NB4 (cell line): ENCODE results near the gene PCYT1A.

ENCODE experiments used
- DNase-seq: peaks from one replicate; pipeline ENCODE4 v3.0.0; 2010; ENCODE audit warnings: low read depth
- H3K4me3 ChIP-seq: one replicate; pipeline ENCODE4 v1.5.1; 2011; ENCODE audit warnings: mild to moderate bottlenecking, low read depth, low read length, moderate library complexity
- CTCF ChIP-seq: IDR thresholded peaks from one replicate; pipeline ENCODE4 v1.5.1; 2012; ENCODE audit warnings: low read depth, low read length
- MYC ChIP-seq: IDR thresholded peaks from 2 replicates; pipeline ENCODE4 v1.6.1; 2011; ENCODE audit warnings: low read depth, low read length
- POLR2A ChIP-seq: IDR thresholded peaks from 2 replicates; pipeline ENCODE4 v1.6.1; 2011; ENCODE audit warnings: mild to moderate bottlenecking; ENCODE audit not compliant: insufficient read length; ENCODE audit errors: extremely low read depth
- TF ChIP-seq, protein P1 (sequence below): IDR thresholded peaks from 2 replicates; pipeline ENCODE4 v1.6.1; 2011; ENCODE audit warnings: low read depth, low read length

The PCYT1A gene

DNA sequence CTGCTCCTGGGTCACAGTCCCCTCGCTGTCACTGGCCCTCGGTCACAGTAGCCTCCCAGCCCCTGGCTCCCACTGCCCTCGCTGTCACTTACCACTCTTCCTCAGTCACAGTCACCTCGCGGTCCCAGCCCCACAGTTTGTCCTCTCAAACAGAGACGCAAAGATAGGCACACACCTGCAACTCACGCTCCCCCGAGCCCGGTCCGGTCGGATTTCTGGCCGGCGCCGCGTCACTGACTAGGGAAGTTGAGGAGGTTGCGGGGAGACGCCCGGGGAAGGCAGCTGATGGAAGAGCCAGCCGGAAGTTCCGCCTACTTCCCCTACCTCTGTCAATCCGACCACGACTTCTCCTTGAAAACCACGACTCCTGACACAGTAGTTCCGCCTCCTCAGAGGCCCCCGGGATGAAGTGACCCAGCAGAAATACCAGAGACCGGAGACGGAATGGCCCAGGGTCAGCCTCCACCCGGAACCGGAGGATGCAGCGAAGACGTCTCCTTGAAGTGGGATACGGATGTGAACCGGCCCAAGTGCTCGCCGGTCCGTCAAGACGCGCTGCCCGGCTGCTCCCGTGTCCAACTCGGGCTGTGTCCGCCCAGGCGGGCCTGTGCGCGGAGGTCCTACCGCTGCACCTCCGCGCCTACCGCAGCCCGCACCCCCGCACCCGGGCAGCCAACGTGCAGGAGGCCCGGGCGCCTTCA, at the start of gene PCYT1A:
Gene PCYT1A (minus strand): TSS at position 287 of the 701 bp plus-strand sequence. CDS start 17,195 bp downstream, outside the sequence.
- TF ChIP-seq, protein P1, sequence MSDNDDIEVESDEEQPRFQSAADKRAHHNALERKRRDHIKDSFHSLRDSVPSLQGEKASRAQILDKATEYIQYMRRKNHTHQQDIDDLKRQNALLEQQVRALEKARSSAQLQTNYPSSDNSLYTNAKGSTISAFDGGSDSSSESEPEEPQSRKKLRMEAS: peak; percentile 60; the same call in 1 of the 2 replicates
- TF ChIP-seq MYC: peak; percentile 61
- peak; percentile 79 for TF ChIP-seq POLR2A
- no peak for TF ChIP-seq CTCF
- peak within 1 kb of the TSS; percentile 94 for H3K4me3 ChIP-seq
- DNase-seq: peak; percentile 96

DNA sequence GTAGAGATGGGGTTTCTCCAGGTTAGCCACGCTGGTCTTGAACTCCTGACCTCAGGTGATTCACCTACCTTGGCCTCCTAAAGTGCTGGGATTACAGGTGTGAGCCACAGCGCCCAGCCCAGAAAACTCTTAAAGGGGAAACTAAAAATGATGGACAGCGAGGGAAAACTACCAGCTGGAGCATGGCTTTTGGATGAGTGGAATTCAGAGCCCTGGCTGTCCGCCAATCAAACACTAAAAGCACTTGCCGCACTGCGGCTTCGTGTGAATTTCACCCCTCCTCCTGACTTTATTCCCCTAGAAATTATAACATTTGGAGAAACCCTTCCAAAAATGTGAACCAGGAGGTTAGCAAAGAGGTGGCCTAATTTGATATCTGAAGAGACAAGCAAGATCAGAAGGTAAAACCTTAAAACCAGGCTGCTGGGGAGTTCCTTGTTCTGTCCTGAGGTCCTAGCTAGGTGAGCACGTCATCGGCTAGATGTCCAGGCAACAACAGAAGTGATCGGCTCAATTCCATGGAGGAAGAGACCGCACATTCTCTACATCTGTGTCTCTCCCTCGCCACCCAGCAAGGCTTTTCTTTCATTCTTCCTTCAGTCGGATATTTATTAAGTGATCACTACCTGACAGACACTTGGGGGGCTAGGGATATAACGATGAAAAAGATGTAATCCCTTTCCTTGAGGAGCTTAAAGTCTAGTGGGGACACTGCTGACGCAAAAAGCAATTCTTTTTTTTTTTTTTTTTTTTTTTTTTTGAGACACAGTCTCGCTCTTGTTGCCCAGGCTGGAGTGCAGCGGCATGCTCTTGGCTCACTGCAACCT, 49.0 kb upstream of the PCYT1A start:
- DNase-seq: no peak
- TF ChIP-seq POLR2A: no peak
- TF ChIP-seq CTCF: no peak
- TF ChIP-seq, protein P1: no peak
- TF ChIP-seq MYC: no peak
- H3K4me3 ChIP-seq: no peak overlapping the region

DNA sequence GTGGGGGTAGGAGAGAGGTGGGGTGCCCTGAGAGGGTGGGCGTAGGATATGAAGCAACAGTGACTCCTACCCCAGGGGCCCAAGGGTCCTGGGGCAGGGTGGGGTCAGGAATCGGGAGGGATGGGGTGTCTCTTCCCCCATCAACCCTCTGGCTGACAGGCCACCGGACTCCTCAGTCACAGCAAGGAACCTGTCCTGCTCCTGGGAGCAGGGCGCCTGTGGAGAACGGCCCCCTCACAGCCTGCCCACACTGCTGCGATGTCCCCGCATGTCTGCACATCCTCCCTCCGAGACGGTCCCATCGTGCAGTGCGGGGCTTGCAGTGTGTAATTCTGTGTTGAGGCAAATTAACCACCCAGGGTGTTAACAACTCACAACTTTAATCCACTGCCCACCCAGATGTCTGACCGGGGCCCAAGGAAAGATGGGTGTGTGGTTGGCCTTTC, 48.0 kb upstream of the PCYT1A start:
- no peak for DNase-seq
- no peak for TF ChIP-seq POLR2A
- no peak for TF ChIP-seq MYC
- TF ChIP-seq, protein P1: no peak
- H3K4me3 ChIP-seq: no peak overlapping the region

GRCh38 chr3:196334982-196335381, 47.5 kb upstream of the PCYT1A start:
- no peak for DNase-seq
- TF ChIP-seq CTCF: no peak
- no peak for TF ChIP-seq MYC
- TF ChIP-seq, protein P1: no peak
- no peak for TF ChIP-seq POLR2A
- no peak overlapping the region for H3K4me3 ChIP-seq

- no peak for DNase-seq
- no peak overlapping the region for H3K4me3 ChIP-seq
- no peak for TF ChIP-seq MYC
Measured at GRCh38 chr3:196332168-196332567, 44.6 kb upstream of the PCYT1A start.

DNA sequence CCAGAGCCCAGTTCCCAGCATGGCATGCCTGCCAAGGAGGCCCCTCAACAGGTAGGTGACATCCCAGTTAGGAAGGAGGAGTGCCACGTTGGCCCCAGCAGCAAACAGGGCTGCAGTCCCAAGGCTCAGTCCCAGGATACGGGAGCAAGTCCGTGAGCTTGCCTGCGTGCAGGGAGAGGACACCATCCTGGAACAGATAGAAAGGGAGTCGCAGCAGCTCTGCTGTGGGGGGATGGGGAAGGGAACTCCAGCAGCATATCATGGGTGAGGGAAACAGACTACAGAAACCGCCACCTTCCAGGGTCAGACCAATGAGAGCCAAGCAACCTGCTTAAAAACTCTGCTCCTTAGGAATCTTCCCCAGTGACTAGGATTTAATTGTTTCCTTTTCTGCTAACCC, 39.9 kb upstream of the PCYT1A start:
- DNase-seq: no peak
- no peak overlapping the region for H3K4me3 ChIP-seq
- TF ChIP-seq MYC (no peak), POLR2A (no peak), CTCF (no peak)
- TF ChIP-seq, protein P1: no peak
